ENCODE results near the gene WEE1.
A peak's percentile ranks its signal among the peaks of the same experiment; 100 is the strongest.
"Not testable (repeated sequence)": the region's sequence is repeated elsewhere in the genome, so short reads cannot be mapped to it uniquely, and the experiment has no call there.

Gene WEE1

DNA sequence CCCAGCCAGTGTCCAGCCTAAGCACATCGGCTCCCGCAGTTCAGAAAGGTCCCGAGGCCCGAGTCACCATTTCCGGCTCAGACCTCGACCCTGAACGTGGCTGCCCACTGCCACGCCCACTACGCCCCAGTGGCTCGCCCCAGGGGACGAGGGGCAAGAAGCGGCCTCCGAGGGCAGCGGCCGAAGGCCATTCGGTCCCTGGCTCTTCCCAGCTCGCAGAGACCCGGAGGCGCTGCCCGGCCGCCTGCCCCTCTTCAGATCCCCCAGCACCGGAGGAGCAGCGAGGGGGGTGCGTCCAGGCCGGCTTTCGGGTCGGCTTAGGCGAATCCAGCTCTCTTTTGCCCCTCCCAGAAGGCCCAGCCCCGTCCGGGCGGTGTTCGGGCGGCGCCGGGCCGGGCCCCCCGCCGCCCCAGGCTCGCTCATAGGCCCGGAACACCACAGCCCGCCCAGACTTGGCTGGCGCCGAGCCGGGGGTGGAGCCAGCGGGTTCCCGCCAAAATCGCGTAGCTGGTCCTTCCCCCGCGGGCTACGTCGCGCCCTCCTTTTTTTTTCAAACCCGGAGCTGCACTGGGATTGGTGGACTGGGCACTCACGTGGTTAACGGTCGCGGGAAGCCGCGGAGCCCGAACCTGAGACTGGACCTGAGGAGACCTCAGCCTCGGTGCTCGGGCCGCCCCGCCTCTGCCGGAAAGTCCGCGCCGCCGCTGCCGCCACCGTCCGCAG, at the start of gene WEE1:
Gene WEE1 (plus strand): TSS at position 619 of the 723 bp plus-strand sequence. CDS start 264 bp downstream, outside the sequence.
- peak; percentile 97 for DNase-seq

DNA sequence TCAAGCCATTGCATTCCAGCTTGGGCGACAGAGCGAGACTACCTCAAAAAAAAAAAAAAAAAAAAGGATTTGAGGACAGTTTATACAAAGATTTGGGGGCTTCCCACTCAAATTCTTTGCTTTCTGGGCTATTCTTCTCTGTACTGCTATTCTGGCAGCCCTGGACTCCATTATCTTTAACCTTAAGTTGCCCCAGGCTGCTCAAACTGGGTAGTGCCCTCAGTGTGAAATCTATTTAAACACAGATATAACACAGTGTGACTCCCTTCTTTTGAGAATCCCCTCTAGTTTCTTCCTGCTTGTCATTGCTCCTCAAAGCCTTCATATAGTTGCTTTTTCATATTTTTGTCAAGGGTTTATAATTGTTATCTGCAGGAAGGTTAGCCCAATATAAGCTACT, 49.5 kb upstream of the WEE1 start:
- no peak for DNase-seq

DNA sequence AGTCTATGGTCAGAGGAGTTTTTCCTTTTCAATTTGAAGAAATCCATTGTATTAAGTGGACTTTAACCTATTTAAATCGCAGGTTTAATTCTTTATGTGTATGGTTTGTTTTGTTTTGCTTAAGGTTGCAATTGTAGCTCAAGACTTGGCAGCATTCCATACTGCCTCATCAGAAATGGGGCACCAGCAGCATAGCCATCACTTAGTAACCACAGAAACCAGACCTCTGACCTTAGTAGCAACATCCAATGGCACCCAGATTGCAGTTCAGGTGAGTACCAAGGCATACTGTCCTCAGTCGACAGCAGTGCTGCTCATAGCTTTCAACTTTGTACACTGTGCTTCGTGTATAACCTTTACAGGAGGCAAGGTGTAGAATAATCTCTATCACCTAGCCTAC, 48.4 kb upstream of the WEE1 start:
- no peak for DNase-seq

DNA sequence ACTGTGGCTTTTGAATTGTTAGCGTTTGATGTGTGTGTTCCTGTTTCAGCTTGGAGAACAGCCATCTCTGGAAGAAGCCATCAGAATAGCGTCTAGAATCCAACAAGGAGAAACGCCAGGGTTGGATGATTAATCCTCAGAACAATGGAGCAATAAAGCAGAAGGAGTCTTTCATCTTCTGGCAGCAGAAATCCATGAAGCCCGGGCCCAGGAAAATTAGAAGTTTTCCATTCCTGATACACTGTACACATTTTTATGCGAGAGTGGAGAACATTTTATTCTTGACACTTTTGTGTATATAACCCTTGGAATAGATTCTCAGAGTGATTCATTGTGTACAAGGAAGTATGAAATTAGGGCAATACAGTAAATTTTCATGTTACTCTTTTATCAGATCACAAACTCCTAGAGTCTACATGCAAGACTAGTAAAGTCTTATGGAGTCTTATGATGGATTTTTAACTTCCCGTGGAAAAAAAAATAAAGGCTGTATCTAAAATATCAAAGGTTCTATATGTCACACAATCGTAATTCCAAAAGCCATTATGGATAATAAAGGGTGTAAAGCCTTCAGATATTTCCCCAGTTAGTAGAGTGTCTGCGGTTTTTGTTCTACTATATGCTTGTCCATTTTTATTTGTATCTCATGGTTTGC, 45.9 kb upstream of the WEE1 start:
- no peak for DNase-seq

DNA sequence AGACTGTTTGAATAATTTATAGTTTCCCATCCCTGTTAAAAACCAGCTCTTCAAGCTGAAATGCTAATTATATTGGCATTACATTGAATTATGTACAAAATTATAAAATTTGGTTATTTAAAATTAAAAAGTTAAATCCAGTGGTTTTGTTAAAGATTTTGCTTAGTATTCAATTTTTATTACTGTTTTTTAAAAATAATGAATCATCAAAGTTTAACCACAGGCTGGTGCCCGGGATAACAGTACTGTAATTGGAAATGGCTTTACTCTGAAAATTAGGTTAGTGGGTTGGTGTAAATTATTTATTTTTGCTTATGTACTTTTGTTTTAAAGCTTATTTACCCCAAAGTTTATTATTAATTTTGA, 45.4 kb upstream of the WEE1 start:
- DNase-seq = no peak

DNA sequence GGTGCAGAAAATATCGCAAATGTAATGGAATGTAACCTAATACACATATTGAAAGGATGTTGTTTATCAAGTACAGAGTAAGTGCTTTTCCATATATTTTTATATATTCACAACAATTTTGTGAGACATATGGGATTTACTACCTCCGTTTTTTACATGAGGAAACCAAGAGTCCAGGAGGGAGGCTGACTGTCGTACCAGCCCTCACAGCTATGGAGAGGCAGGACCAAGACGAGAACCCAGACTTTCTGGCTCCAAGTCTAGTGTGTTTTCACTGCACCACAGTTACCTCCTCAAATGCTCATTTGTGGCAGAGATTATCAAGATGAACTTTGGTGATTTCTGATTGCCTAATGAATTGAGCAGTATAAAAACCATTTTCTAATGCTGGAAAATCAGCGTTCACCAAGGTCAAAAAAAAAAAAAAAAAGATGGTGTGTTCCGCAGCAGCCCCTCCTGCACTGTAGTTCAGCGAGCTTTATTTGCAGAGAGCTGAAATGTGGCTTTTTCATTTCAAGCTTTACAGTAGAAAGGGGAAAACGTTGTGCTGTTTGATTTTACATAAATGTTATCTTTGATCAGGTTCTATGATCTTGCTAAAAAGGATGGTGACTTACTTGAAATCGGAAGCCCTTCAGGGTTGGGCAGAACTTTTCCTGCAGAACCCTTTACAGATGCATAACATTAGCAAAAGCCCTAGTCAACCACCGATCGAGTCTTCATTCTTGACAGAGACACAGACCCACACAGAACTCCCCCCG, 44.7 kb upstream of the WEE1 start:
- DNase-seq = no peak

DNA sequence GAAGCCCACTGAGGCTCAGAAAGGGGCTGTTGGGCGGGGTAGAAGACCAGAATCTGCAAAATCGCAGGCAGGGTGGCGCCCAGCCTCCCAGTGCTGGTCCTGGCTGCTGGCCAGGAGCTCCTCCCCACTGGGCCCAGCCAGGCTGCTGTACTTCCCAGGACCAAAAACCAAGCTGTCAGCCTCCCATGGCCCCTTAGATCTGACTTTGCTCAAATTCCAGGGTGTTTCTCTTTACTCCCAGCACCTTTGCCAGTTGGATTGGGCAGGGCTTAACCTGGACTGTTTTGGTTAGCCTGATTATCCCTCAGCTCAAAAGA, 44.2 kb upstream of the WEE1 start:
- DNase-seq = no peak

DNA sequence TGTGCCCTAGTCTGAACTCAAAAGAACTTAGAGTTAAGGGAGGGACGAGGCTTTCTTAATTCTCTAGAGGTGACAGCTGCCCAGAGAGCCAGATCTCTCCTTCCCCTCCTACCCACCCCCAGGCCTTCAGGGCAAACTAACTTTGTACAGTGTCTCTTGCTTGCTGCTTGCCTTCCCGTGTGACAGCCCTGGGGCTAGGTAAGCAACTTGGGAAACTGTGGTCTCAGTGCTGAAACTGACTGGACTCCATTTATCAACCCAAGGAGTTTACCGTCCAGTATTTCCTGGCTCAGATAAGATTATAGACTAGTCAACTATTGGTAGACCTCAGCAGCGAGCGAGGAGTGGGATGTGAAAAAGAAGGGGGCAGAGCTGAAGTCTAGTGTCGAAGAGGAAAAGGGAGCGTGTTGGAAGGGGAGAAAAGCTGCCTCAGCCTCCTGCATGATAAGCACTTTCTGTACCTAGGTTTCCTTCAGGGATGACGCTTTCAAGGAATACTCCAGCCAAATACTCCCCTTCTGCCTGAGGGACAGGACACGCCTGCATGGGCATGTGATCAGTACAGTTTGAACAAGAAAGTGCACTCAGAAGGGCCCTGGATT, 43.3 kb upstream of the WEE1 start:
- DNase-seq = no peak

DNA sequence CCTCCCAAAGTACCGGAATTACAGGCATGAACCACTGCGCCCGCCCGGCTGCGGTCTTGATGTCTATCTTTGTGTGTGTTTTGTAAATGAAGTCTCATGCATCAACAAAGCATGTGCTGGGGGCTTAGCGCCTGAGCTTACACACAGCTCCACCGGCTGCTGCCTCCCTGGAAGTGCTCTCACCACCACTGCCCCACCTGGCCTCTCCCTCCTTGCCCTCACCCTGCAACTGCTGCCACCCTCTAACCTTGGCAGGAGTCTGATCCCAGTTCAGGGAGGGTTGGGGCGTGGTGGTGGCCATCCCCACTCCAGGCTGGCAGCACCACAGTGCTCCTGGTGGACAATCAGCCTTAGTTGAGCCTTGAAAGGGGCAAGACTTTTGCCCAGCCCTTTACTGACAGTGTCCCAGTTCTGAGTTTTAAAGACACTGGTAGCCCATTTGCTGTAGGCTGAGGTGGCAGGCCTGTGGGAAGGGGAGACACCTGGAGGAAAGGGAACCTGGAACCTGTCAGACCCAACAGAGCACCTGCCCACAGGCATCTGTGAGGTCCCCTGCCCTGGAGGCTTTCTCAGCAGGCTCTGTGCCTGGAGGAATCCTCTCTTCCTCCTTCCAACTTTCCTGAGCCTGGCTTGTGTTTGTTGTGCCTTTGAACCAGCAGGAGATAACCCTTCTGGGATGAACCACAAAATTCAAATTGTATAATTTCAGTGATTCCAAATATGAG, 42.4 kb upstream of the WEE1 start:
- DNase-seq = no peak

DNA sequence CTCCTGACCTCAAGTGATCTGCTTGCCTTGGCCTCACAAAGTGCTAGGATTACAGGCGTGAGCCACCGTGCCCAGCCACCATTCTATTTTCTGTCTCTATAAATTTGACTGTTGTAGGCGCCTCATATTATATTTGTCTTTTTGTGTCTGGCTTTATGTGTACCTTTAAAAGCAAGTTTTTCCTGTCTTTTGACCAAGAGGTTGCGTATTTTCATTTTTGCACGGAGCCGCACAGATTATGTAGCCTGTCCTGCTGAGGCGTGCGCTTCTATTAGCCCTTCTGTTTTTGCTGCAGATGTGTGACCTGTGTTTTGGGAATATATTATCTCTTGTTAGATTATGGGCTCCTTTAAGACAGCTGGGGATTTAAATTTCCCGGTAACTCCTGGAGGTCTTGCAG, 40.4 kb upstream of the WEE1 start:
- DNase-seq = no peak

DNA sequence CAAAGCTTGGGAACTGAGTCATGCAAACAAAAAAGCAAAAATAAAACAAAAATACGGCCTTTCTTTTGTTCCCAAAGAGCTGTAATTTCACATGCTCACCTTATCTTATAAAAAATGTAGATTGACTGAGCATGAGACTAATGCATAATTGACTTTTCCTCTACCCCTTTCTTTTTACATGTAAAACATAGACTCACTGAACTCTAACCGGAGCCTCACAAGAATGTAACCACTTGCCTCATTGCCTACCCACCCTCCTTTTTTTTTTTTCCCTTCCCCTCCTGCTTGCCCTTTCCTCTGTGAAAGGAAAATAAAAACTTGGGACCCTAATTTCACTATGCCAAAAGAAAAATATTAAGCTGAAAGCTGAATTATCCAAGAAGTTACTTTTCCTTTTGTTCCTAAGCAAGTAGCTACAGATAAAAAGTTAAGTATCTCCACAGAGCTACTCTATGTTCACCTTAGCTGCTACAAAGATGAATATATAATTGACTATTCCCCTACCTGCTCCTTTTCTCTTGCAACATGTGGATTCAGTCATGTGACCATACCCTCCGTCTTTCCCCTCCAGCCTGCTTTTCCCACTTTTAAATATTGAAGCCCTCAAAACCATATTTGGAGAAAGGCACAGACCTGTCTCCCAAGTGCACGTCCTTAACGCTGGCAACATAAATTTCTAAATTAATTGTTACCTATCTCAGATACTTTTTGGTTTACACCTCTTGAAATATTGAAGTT, 39.6 kb upstream of the WEE1 start:
- no peak for DNase-seq

DNA sequence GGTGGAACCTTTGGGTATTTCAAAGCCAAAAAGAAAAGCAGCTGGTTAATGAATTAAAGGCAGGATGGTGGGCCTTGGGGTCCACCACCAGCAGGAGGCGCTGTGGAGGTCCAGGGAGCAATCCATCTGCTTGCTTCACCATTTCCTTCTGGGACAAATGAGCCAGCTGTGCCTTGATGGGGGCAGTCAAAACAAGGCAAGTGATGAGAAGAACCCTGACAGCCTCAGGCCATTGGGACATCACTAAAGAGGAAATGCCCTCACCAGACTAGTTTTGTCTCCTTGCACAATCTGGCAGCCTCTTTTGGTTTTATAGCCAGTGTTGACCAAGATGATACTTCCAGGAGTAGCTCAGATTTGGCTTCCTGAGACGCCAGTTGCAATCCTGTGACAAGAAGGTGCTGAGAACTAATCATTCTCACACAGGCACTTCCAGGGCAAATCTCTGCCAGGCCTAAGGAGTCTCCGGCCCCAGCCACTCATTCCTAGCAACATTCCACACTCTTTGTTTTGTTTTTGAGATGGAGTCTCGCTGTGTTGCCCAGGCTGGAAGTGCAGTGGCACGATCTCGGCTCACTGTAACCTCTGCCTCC, 38.2 kb upstream of the WEE1 start:
- peak; percentile 54 for DNase-seq

DNA sequence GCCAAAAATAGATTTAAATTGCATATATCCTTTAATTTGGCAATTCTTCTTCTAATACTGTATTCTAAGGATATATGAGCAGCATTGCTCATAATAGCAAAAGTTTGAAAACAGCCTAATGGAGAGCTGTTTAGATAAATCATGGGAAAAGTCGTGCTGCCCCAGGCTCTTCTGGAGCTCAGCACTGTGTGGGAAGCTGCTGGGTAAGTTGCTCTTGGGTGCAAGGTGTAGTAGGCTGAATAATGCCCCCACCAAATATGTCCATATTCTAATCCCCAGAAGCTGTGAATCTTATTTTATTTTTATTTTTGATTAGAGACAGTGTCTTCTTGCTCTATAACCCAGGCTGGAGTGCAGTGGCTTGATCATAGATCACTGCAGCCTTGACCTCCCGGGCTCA, 34.9 kb upstream of the WEE1 start:
- no peak for DNase-seq

DNA sequence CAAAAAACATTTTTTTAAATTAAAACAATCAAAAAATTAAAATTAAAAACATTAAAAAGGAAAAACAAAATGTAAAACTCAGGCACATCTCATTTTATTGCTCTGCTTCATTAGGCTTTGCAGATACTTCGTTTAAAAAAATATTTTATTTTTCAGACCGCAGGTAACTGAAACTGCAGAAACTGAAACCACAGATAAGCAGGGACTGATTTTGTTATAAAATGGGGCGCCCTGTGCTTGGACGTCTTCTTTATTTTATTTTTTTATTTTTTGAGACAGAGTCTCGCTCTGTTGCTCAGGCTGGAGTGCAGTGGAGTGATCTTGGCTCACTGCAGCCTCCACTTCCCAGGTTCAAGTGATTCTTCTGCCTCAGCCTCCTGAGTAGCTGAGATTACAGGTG, 24.3 kb upstream of the WEE1 start:
- not testable (repeated sequence) for DNase-seq

DNA sequence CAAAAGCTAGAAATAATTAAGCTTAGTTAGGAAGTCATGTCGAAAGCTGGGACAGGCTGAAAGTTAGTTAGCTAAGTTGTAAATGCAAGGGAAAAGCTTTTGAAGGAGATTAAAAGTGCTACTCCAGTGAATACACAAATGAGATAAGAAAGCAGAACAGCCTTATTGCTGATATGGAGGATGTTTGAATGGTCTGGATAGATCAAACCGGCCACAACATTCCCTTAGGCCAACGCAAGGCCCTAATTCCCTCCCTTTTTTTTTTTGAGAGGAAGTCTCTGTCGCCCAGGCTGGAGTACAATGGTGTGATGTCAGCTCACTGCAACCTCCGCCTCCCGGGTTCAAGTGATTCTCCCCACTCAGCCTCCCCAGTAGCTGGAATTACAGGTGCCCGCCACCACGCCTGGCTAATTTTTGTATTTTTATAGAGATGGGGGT, 23.3 kb upstream of the WEE1 start:
- DNase-seq = no peak

DNA sequence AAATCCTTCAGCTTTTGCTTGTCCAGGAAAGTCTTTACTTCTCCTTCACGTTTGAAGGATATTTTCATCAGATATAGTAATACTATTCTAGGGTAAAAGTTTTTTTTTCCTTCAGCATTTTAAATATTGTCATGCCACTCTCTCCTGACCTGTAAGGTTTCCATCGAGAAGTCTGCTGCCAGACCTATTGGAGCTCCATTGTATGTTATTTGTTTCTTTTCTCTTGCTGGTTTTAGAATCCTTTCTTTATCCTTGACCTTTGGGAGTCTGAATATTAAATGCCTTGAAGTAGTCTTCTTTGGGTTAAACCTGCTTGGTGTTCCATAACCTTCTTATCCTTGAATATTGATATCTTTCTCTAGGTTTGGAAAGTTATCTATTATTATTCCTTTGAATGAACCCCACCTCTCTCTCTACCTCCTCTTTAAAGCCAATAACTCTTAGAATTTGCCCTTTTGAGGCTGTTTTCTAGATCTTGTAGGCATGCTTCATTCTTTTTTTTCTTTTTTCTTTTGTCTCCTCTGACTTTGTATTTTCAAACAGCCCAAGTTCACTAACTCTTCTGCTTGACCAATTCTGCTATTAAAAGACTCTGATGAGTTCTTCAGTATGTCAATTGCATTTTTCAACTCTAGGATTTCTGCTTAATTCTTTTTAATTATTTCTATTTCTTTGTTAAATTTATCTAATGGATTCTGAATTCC, 12.0 kb upstream of the WEE1 start:
- no peak for DNase-seq

DNA sequence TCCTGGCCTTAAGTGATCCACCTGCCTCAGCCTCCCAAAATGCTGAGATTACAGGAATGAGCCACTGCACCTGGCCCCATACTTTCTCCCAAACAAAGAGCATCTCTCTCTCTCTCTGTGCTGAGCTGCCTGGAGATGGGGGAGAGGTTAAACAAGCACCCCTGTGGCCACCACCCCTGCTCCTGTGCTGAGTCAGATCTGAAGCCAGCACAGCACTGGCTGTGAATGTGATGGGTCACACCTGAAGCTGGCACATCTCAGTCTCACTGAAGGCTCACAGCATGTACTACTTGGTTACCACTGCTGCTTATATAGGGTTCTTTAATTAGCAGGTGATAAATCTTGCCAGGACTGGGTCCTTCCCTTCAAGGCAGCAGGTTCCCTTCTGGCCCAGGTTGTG, 10.8 kb upstream of the WEE1 start:
- DNase-seq = no peak

DNA sequence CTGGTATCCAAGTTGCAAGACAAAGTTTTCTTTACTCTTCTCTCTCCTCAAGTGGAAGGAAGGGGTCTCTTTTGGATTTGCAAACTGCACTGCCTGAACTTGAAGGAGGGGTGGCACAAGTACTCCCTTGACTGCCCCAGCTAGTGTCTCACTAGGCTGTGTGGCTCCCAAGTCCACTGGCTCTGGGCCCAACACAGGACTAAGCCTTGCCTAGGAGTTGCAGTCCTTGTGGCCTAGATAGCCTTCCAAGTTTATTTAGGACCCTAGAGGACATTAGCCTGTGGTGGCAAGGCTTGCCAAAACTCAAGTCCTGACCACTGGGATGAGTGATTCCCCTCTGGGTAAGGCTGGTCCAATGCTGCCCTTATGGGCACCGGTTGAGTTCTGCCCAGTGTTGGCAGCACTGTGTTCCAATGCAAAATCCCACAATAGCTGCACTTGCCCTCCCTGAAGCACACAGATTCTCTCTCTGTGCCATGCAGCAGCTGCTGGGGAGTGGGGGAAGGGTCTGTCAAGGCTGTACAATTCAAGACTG, 10.2 kb upstream of the WEE1 start:
- DNase-seq = no peak

DNA sequence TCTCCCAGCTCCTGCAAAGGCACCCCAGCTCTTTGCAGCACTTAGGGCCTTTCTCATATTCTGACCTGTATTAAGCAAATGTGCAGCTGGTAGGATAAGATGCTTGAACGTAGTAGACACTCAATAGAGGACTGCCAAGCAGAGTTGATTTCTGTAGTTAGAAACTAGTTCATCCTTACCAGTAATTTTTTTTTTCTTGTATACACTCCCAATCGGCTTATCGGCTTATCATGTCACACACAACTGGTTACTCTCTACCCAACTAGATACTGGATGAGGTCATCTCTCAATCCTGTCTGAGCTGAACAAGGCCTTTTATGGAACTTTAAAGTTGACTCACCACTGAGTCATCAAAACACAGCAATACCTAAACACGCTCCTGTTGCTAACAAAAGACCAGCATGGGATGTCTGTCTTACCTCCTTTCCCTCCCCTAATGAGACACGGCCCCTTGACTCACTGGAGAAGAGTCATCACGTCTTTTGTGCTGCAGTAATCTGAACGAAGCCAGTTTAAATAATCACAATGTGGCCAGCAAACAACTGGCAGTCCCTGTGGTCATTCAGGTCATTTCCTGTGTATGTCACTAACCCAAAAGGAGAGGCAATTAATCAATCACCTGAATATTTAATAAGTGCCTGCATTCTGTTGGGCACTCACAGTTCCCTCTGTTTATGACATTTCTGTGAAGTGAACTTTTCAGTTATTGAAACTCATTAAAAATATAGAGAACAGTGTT, 7.5 kb upstream of the WEE1 start:
- no peak for DNase-seq

DNA sequence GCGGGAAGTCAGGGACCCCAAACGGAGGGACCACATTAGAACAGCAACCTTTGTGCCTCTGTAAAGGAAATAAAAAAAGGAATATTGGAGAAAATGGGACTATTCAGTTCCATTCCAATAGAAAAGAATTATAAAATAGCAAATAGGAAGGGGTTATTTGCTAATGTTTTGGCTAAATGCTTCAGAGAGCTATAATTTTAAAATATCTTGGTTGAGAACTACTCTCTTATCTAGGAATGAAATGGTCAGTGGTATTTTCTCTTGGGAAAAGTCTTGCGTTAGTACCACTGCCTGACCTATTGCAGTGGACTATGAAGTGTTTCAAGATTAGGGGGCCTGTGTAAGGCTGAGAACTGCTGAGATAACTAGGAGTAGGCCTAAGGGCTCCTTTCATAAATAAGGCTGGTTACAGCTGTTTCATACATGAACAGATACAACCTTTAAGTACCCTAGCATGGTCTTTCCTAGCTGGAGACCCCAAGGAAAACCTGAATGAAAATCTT, 6.9 kb upstream of the WEE1 start:
- DNase-seq = no peak

All from midbrain (tissue), 1 donor.